OCI-LY3 (cell line): ENCODE results near the gene FAM227B.
"Not testable (repeated sequence)": the region's sequence is repeated elsewhere in the genome, so short reads cannot be mapped to it uniquely, and the experiment has no call there.

Source experiments
- H2AFZ ChIP-seq: fragments of 200-600, 300-600 bp; shearing (Covaris generic); 2 replicates; pipeline ENCODE4 v1.6.0; 2014; ENCODE audit warnings: antibody characterized with exemption, low read depth, low read length
- H3K27ac ChIP-seq: fragments of 200-600, 300-600 bp; sonication (generic); 2 replicates; pipeline ENCODE4 v1.5.1; 2014; ENCODE audit warnings: mild to moderate bottlenecking, low read length, moderate library complexity, mixed read lengths
- H3K27me3 ChIP-seq: fragments of 200-600, 300-600 bp; sonication (generic); 2 replicates; pipeline ENCODE4 v1.6.1; 2014; ENCODE audit warnings: low read depth, low read length, mixed read lengths
- H3K36me3 ChIP-seq: fragments of 200-600, 300-600 bp; sonication (generic); replicated peaks from 2 replicates; pipeline ENCODE3; 2014; ENCODE audit warnings: low read depth, low read length, mixed read lengths
- H3K4me1 ChIP-seq: fragments of 300-600, 200-600 bp; sonication (generic); 2 replicates; pipeline ENCODE4 v1.6.1; 2014; ENCODE audit warnings: low read length, mixed read lengths
- H3K4me2 ChIP-seq: fragments of 200-600, 300-600 bp; sonication (generic); 2 replicates; pipeline ENCODE4 v1.6.1; 2014; ENCODE audit warnings: low read length, mixed read lengths
- H3K4me3 ChIP-seq: fragments of 300-600, 200-600 bp; sonication (generic); 2 replicates; pipeline ENCODE4 v1.5.1; 2014; ENCODE audit warnings: antibody characterized with exemption, mild to moderate bottlenecking, low read length, moderate library complexity
- H3K79me2 ChIP-seq: fragments of 300-600, 200-600 bp; shearing (Covaris generic); 2 replicates; pipeline ENCODE4 v1.6.1; 2014; ENCODE audit warnings: mild to moderate bottlenecking, low read length, mixed read lengths
- H3K9ac ChIP-seq: fragments of 300-600, 200-600 bp; shearing (Covaris generic); 2 replicates; pipeline ENCODE4 v1.6.0; 2014; ENCODE audit warnings: mild to moderate bottlenecking, low read length, moderate library complexity
- H3K9me3 ChIP-seq: fragments of 200-600, 300-600 bp; shearing (Covaris generic); 2 replicates; pipeline ENCODE4 v1.6.1; 2014; ENCODE audit warnings: low read length, mixed read lengths; ENCODE audit not compliant: insufficient read depth
- H4K20me1 ChIP-seq: fragments of 200-600, 300-600 bp; sonication (generic); 2 replicates; pipeline ENCODE4 v1.6.1; 2016; ENCODE audit warnings: low read length, mixed read lengths; ENCODE audit not compliant: insufficient read depth
- CTCF ChIP-seq: fragments of 200-600, 300-600 bp; sonication (generic); IDR thresholded peaks from 2 replicates; pipeline ENCODE4 v1.5.1; 2014; ENCODE audit warnings: antibody characterized with exemption, low read length, low read depth
- EZH2phosphoT487 ChIP-seq: fragments of 200-600 bp; shearing (Covaris generic); IDR thresholded peaks from 2 replicates; pipeline ENCODE4 v1.6.1; 2018; ENCODE audit warnings: antibody characterized with exemption, mixed run types, low read depth

Gene FAM227B

GRCh38 chr15:49606594-49606993 lies 14.0 kb downstream of the FAM227B start:
- Histone ChIP-seq H4K20me1 (no peaks in the 10 kb centered on the region), H3K4me2 (no peak overlapping the region), H3K4me3 (no peak overlapping the region), H3K9me3 (no peaks in the 10 kb centered on the region), H2AFZ (no peak overlapping the region), H3K79me2 (no peaks in the 10 kb centered on the region), H3K27ac (no peak overlapping the region), H3K9ac (no peak overlapping the region), H3K36me3 (no peaks in the 10 kb centered on the region), H3K27me3 (no peaks in the 10 kb centered on the region), H3K4me1 (no peaks in the 10 kb centered on the region)
- no peak for TF ChIP-seq CTCF
- no peak for TF ChIP-seq EZH2phosphoT487

GRCh38 chr15:49605588-49605987 lies 15.0 kb downstream of the FAM227B start:
- no peaks in the 10 kb centered on the region for H3K36me3 ChIP-seq
- H3K9me3 ChIP-seq: no peaks in the 10 kb centered on the region
- H3K27ac ChIP-seq: no peak overlapping the region
- TF ChIP-seq EZH2phosphoT487: no peak
- TF ChIP-seq CTCF: no peak
- H4K20me1 ChIP-seq: no peaks in the 10 kb centered on the region
- no peak overlapping the region for H3K9ac ChIP-seq
- no peak overlapping the region for H3K4me2 ChIP-seq
- H3K4me1 ChIP-seq: no peaks in the 10 kb centered on the region
- no peak overlapping the region for H2AFZ ChIP-seq
- H3K79me2 ChIP-seq: no peaks in the 10 kb centered on the region
- H3K27me3 ChIP-seq: no peaks in the 10 kb centered on the region
- H3K4me3 ChIP-seq: no peak overlapping the region

- no peak overlapping the region for H3K4me2 ChIP-seq
- no peaks in the 10 kb centered on the region for H3K27me3 ChIP-seq
- no peak overlapping the region for H3K4me3 ChIP-seq
- H3K27ac ChIP-seq: no peak overlapping the region
- H4K20me1 ChIP-seq: no peaks in the 10 kb centered on the region
- H3K79me2 ChIP-seq: no peaks in the 10 kb centered on the region
- H2AFZ ChIP-seq: no peak overlapping the region
- H3K9me3 ChIP-seq: no peaks in the 10 kb centered on the region
- no peak for TF ChIP-seq EZH2phosphoT487
- TF ChIP-seq CTCF: no peak
- no peaks in the 10 kb centered on the region for H3K36me3 ChIP-seq
- no peaks in the 10 kb centered on the region for H3K4me1 ChIP-seq
- H3K9ac ChIP-seq: no peak overlapping the region
Observed at GRCh38 chr15:49604625-49605409, 15.8 kb downstream of the FAM227B start.

GRCh38 chr15:49592829-49593316 lies 27.7 kb downstream of the FAM227B start:
- not testable (repeated sequence) for H3K4me1 ChIP-seq, H3K9ac ChIP-seq, H3K27me3 ChIP-seq, H3K27ac ChIP-seq, H3K4me3 ChIP-seq, H3K4me2 ChIP-seq, H3K36me3 ChIP-seq, H4K20me1 ChIP-seq, H3K9me3 ChIP-seq, H3K79me2 ChIP-seq, H2AFZ ChIP-seq
